GM20431 (cell line): Measurements from ENCODE around the gene ZBTB20.

ENCODE experiments used
- in situ Hi-C: fragments of 300-500 bp; cut with MseI, MboI; formaldehyde crosslinking; loops from one replicate; pipeline ENCODE4 v1.15.0; 2020; ENCODE audit warnings: low sequenced_read_pairs; ENCODE audit not compliant: unreplicated experiment

Gene ZBTB20

GRCh38 chr3:114417675-114418074, 729.4 kb downstream of the ZBTB20 start:
- in situ Hi-C loops = no loop called here

DNA sequence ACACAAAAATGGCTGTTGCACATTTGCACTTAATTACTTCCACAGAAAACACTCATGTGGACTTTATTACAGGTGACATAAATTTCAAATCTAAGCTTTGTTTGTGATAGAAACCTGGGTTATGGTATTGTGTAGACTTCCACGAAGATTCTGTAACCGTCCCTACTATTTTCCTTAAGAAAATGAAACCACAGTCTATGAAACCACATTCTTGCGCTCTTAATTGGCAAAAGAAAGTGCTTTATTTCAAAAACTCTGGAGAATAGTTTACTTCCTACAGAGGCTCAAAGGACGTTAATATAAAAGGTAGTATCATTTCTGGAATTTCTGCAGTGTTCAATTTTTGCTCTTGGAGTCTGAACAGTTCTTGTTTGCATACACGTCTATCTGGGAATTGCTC, 729.8 kb downstream of the ZBTB20 start:
- in situ Hi-C loops = no loop called here

DNA sequence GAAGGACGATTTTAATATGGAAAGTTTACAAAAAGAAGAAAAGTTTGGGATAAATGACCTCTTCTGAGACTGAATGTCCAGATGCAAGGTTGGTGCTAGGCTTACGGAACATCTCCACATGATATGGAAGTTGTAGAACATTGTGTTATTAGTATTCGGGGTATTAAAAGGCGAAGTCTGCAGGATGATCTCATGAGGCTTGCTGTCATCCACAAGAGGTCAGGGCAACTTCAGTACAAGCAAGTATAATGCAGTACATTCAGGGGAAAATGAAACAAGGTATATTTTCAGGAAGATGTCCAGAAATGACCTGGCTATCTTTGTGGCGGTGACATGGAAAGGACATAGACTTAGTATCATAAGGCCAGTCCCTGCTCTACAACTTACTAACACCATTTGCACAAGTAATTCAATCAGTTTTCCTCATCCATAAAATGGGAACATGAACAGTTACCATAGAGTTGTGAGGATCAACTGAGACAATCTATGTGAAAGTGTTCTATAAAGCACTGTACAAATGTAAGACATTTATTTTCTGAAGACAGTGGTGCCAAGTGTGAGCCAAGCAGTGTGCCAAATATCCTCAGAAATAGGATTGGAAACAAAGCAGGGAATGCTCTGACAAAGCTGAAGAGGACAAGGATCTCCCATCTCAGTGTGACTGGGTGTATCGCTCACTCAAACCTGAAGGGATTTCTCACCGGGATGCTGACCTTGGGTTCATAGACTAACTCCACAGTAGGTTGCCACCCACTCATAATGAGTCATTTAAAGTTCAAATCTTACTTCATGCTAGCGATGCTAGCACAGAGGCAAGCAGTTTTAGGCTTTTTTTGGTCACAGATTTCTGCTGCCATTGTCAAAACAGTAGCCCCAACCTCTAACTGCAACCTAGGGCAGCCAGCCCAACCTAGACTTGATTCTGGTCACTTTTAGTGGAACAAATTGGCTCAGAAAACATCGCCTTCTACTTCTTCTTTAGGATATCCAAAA, 735.0 kb downstream of the ZBTB20 start:
- in situ Hi-C loops = no loop called here

DNA sequence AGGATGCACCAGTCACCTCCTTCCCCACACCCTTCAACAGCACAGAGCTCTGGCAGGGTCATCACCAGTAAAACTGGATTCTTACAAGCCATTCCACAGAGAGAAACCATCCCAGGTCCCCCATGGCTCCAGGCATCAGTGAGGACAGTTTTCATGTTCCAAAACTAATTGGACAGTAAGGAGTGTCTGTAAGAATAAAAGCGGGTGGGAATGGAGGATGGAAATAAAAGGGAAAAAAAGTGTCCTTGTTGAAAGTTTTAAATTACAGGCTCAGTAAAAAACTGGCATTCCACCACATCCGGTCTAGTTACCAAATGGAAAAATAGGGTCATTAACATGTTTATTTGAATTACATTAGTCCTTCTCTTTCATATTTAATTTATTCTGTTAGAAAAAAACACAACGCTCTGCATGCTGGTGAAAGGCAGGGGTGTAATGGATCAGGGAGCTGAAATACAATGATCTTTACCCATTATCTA, 735.9 kb downstream of the ZBTB20 start:
- in situ Hi-C loops = no loop called here

DNA sequence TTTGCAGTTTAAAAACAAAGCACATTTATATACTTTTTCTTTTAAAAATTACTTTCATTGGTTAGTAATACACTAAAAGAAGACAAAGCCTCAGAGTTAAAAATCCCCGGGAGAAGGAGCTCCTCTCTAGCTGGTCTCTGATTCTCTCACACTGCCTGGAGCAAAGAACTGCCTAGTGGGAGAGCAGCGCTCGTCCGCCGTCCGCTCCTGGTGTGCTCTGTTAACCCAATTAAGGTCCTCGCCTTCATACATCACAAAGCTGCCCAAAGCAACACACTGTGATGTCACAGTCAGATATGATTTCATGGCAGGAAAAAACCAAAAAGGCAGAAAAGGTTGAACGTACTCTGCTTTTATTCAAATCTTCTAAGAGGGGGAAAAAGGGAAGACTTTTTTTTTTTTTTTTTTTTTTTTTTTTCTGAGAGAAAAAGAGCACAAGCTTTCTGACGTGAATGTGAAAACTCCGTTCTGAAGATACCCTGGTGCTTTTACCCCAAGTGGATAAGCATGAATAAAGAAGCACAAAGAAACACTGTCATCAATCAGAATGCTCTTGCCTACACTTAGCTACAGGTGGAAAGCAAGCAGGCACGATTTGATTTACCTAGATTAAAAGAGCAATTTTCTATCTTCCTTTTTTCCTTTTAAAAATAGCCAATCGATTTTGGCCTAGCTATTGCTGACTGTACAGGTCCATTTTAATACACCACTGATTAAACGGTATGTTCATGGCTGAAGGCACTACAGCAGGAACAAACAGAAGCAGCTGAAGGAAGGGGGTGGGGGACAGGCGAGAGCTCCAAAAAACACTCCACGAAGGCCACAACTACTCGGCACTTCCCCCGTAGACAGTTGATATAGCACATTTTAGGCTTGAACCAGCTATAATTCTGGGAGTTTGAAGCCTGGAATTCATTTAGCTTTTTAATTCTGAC, 738.1 kb downstream of the ZBTB20 start:
- in situ Hi-C loops = no loop called here

GRCh38 chr3:114406922-114407321, 740.2 kb downstream of the ZBTB20 start:
- in situ Hi-C loops = no loop called here

DNA sequence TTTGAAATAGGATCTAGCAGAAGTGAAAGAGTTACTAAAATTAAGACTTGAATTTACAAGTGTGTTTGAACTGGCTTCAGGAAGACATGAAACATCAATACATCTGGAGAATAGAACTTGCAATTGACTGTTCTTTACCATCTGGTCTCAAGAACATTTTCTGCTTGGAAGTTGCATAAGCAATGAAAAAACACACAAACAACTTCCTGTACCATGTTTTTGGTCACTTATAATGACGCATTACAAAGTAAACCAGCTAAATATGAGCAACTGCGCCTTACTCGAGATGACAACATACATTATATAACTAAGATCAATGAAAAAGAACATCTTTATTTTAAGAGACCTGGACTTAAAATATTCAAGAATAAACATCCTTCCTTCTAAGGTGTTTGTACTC, 740.8 kb downstream of the ZBTB20 start:
- in situ Hi-C loops = no loop called here

GRCh38 chr3:114405202-114405990, 741.7 kb downstream of the ZBTB20 start:
- in situ Hi-C loops = no loop called here

DNA sequence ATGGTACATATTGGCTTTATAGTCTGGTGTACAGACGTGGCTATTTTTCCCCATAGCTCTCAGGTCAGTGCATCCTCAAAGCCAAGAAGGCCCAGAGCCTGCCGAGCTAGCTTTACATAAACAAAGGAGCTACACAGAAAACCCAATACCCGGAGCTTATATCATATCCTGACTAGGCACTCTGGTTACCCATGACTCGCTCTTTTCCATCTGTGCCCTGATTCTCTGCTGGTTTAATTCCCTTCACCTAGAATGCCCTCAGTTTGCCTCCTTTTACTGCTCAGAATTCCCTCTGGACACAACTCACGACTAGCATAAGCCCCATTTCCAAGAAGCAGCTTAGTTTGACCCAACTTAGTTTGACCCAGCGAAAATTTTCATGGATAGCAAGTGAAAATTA, 742.5 kb downstream of the ZBTB20 start:
- in situ Hi-C loops = no loop called here

GRCh38 chr3:114402838-114403237, 744.2 kb downstream of the ZBTB20 start:
- in situ Hi-C loops = no loop called here

GRCh38 chr3:114401346-114401745, 745.7 kb downstream of the ZBTB20 start:
- in situ Hi-C loops = no loop called here

DNA sequence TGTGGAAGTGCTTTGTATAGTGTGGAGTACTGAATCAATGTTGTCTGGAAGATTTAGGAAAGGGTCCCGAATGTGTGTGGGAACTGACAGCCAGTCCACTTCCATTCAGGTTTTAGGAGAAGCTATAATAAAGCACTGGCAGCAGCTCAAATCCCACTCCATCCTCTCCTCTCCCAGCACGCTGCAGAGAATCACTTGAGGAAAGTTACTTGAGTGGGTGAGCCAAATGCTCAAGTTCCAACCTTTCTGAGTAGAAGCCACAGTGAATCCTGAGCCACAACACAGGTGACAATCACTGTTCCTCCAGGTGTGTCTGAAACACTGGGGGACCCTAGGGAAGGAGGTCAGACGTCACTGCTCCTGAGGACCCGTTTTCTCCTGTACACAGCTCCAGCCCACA, 746.7 kb downstream of the ZBTB20 start:
- in situ Hi-C loops = no loop called here

GRCh38 chr3:114394551-114394950, 752.5 kb downstream of the ZBTB20 start:
- in situ Hi-C loops = no loop called here

GRCh38 chr3:114393367-114394072, 753.6 kb downstream of the ZBTB20 start:
- in situ Hi-C loops = no loop called here

GRCh38 chr3:114392831-114393230, 754.3 kb downstream of the ZBTB20 start:
- in situ Hi-C loops = no loop called here

DNA sequence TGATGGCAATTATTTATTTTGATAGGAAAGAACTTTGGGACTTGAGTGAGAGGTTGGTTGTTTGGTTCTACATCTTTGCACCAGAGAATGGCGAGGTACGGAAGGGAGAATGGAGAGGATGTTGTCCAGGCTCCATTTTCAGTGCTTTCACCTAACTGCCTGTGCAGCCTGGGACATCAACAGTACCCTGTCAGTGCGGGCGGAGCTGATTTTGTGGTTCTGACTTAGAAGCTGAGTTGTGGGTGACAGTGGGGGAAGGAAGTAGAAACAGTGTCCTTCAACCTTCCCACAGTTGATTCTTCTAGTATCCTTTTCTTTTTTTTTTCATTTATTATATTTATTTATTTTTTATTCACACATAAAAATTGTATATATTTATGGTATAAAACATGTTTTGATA, 757.9 kb downstream of the ZBTB20 start:
- in situ Hi-C loops = no loop called here

DNA sequence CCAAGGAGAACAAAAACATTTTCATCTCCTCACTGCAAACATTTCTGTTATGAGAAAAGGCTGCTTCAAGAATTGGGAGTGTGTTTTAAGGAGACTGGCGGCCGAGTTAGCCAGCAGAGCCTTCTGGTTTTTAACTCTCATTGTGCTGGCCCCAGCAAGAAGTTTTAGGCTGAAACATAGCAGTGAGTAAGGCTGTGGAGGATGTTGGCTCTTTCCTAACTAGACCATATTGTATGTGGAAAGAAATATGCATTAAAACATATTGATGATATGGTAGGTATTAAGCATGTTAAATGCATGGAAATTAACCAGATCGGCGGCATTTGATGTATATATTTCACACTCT, 762.6 kb downstream of the ZBTB20 start:
- in situ Hi-C loops = no loop called here

DNA sequence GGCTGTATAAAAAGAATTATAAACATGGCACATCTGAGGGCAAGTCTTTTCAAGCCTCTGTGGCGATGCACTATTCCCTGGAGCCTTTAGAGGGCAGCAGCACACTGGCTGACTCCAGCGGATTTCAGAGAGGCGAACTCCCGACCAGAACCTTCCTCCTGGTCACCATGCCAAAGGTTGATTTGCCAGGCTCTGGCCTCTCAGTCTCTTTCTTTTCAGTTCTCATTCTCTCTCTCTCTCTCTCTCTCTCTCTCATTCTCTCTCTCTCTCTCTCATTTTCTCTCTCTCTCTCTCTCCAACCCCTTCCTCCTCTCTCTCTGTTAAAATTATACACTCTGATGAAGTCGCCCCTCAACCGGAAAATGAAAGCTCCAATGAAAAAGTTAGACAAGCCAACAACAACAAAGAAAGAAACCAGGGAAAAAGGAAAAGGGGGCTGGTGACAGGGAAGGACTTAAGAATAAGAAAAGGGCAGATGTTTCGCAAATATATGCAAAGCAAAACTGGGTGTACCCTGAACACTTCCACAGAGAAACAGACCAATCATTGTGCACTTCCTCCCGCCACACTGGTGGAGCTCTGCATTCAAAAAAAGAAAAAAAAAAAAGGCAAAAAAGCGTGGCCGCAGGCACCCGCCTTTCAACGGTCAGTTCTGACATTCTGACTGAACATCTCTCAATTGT, 763.1 kb downstream of the ZBTB20 start:
- in situ Hi-C loops = no loop called here

DNA sequence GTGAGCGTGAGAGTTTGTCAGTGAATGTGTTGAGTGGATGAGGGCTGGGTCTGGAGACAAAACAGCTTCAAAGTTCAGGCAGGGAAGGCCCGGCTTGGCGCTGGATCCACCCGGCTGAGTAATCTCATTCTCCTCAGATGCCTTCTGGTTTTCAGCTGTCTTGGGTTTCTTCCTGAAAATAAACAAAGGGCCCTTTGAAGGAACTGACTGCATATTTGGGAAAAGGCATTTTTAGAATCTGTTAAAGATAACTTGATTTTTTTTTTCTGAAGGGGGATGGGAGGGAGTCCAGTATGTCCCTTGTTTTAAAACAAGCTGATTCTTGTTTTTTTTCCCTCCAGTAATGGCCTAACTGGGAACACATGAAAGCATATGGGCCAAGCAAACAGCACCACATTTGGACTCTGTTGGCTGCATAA, 766.8 kb downstream of the ZBTB20 start:
- in situ Hi-C loops = no loop called here
